Esophagus (tissue), 2 donors: ENCODE results near the gene ARL4C. TPM values are rescaled to one million over a fixed set of nuclear protein-coding genes. Genes with fewer than 3 reads are reported as not detected.
"Not testable (repeated sequence)": the region's sequence is repeated elsewhere in the genome, so short reads cannot be mapped to it uniquely, and the experiment has no call there.

Source experiments
- H3K27ac ChIP-seq, 2 donors: one replicate each; pipeline ENCODE4 v1.5.1; 2013; ENCODE audit warnings: low read depth in 2 of 2, mild to moderate bottlenecking in 2 of 2, inconsistent platforms in 1 of 2, low read length in 1 of 2, moderate library complexity in 1 of 2
- H3K27me3 ChIP-seq, 2 donors: one replicate each; pipeline ENCODE4 v1.6.1; 2013; ENCODE audit warnings: low read length in 2 of 2, control low read depth in 1 of 2, mild to moderate bottlenecking in 1 of 2; ENCODE audit not compliant: insufficient read depth in 2 of 2, control insufficient read depth in 1 of 2
- H3K36me3 ChIP-seq, 2 donors: one replicate each; pipeline ENCODE4 v1.6.1; 2013; ENCODE audit warnings: low read length in 1 of 2; ENCODE audit not compliant: control insufficient read depth in 2 of 2, insufficient read depth in 2 of 2
- H3K4me1 ChIP-seq, 2 donors: one replicate each; pipeline ENCODE4 v1.6.1; 2013; ENCODE audit warnings: low read length in 1 of 2; ENCODE audit not compliant: control insufficient read depth in 2 of 2, insufficient read depth in 2 of 2
- H3K4me3 ChIP-seq, 2 donors: one replicate each; pipeline ENCODE4 v1.5.1; 2013; ENCODE audit warnings: low read length in 2 of 2, mild to moderate bottlenecking in 2 of 2, low read depth in 1 of 2, moderate library complexity in 1 of 2
- H3K9me3 ChIP-seq, 2 donors: one replicate each; pipeline ENCODE4 v1.6.1; 2013; ENCODE audit warnings: mild to moderate bottlenecking in 2 of 2, low read depth in 1 of 2, low read length in 1 of 2, moderate library complexity in 1 of 2; ENCODE audit not compliant: control insufficient read depth in 2 of 2, insufficient read depth in 1 of 2
- WGBS, 2 donors: extraction: QIAGEN DNeasy Blood & Tissue Kit; methylation state at CpG; one replicate each; pipeline ENCODE4 v1.1.7; 2013; 5-methylcytosine and 5-hydroxymethylcytosine counted together
- polyA plus RNA-seq, 2 donors: library from polyadenylated mRNA; stranded (reverse); fragments of 200-250 nt; gene quantifications; one replicate each; pipeline ENCODE4 v1.2.3, GENCODE V29; 2013
- donor health status: healthy with polysubstance abuse.
- donor health status: Bipolar disorder and iron deficiency.

The ARL4C gene
- polyA plus RNA-seq, 2 donors = 13.3 to 16.3 TPM

DNA sequence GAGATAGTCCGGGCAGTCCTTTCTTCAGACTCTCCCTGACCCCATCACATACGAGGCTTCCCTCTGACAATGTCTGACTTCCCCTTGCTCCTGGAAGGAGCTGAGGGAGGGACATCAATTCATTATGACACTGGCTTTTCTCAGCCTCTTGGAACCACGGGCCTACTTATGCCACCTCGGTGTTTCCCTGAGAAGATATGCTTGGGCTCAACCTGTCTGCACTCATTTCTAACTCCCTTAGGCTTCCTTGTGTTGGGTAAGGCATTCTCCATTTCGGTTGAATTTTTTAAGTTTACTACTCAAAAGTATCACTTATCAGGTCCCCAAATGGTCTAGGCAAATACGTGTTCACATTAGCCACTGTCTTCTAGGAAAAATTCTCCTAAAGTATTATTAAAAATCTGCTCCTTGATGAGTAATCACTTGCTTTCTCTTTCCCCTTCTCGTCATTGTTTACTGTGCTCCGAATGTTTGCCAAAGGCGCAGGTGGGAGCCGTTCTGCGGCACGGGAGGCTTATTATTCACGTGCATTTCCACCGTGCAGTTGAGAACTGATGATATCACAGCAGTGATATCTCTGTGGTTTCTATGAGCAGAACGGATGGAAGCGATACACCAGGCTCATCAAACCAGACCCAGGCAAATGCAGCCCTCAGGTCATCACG lies 33.1 kb downstream of the ARL4C start:
- 46 to 50% methylated on average over 17 of the region's 17 CpGs for WGBS, 2 donors
- peak overlapping the region in 1 of 2 donors; percentile 50 for H3K27ac ChIP-seq
- H3K36me3 ChIP-seq = no peaks in the 10 kb centered on the region
- no peaks in the 10 kb centered on the region for H3K9me3 ChIP-seq
- no peak overlapping the region for H3K4me3 ChIP-seq
- no peaks in the 10 kb centered on the region for H3K27me3 ChIP-seq
- H3K4me1 ChIP-seq = peaks cover 4 to 8% of the 10 kb centered on the region in 2 donors

DNA sequence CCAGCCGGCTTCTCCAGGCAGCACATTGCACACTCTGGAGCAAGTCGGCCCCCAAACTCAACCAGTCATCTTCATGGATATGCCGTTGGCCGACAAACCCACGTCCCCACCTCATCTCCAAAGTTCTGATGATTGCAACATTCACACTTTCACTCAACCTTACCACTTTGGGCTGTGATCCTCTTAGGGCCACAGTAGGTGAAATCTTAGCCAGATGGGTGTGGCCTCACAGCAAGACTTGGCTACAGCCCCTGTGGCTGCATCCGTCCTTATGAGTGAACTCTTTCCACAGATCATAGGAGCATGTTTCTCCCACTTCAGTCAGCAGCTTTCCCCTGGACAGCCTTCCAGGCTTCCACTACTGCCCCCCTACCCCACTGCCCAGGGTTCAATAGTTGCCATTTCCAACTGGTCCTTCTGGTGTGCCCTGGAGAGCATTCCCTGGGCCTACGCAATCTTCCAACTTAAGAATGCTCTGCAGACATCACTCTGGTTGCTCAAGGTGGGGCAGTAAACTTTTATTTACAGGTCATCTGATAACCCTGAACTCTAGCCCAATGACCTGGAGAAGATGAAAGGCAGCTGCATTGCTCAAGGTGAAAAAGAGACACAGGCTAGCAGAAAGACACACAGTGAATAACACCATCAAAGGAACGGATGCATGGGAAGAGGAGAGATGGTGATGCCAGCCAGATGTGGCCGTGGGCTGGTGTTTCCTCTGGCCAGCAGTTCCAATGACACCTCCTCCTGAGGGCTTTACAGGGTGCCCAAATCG lies 34.5 kb downstream of the ARL4C start:
- no peak overlapping the region for H3K4me3 ChIP-seq
- no peaks in the 10 kb centered on the region for H3K27me3 ChIP-seq
- no peaks in the 10 kb centered on the region for H3K36me3 ChIP-seq
- WGBS, 2 donors = 71 to 75% methylated on average over 10 of the region's 10 CpGs
- H3K4me1 ChIP-seq = peaks cover 4 to 8% of the 10 kb centered on the region in 2 donors
- no peak overlapping the region for H3K27ac ChIP-seq
- H3K9me3 ChIP-seq = peaks cover 0 to 3% of the 10 kb centered on the region in 2 donors

DNA sequence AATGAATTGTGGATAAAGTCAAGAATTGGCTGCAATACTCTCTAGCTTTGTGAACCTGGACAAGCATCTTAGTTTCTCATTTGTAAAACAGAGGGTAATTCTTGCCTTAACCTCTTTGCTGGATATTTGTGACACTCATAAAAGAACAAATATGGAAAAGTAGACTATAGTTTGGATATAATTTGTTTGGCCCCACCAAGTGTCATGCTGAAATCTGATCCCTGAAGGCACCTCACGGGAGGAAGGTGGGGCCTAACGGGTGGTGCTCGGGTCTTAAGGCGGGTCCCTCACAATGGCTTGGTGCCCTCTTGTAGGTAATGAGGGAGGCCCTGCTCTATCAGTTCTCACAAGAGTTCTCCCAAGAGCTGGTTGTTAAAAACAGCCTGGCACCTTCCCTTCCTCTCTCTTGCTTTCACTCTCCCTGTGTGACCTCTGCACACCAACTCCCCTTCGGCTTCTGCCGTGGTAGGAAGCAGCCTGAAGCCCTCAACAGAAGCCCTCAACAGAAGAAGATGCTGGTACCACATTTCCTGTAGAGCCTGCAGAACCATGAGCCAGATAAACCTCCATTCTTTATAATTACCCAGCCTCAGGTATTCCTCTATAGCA lies 37.4 kb downstream of the ARL4C start:
- H3K9me3 ChIP-seq = peaks cover 0 to 3% of the 10 kb centered on the region in 2 donors
- WGBS, 2 donors = 67 to 73% methylated on average over 6 of the region's 6 CpGs

DNA sequence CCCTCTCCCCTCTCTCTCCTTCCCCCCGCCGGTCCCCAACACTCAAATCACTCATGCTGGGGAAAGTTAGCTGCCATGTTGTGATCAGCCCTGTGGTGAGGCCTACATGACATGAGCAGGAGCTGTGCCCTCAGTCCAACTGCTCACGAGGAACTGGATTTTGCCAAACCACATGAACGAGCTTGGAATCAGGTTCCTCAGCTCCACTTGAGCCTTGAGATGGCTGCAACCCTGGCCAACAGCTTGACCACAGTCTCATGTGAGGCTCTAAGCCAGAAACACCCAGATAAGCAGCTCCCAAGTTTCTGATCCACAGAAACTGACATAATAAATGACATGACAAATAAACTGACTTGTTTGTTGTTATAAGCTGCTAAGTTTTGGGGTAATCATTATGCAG lies 38.4 kb downstream of the ARL4C start:
- Histone ChIP-seq H3K36me3 (no peaks in the 10 kb centered on the region), H3K4me1 (peaks cover 4 to 8% of the 10 kb centered on the region in 2 donors), H3K27me3 (no peaks in the 10 kb centered on the region), H3K4me3 (no peak overlapping the region), H3K9me3 (peaks cover 0 to 3% of the 10 kb centered on the region in 2 donors), H3K27ac (no peak overlapping the region)
- 88% methylated on average over 3 to 4 of the region's 4 CpGs for WGBS, 2 donors

More for the DNA sequence above, 37.4 kb downstream of the ARL4C start:
- no peak overlapping the region for H3K27ac ChIP-seq
- H3K27me3 ChIP-seq = no peaks in the 10 kb centered on the region
- H3K36me3 ChIP-seq = no peaks in the 10 kb centered on the region
- no peak overlapping the region for H3K4me3 ChIP-seq
- peaks cover 4 to 8% of the 10 kb centered on the region in 2 donors for H3K4me1 ChIP-seq

DNA sequence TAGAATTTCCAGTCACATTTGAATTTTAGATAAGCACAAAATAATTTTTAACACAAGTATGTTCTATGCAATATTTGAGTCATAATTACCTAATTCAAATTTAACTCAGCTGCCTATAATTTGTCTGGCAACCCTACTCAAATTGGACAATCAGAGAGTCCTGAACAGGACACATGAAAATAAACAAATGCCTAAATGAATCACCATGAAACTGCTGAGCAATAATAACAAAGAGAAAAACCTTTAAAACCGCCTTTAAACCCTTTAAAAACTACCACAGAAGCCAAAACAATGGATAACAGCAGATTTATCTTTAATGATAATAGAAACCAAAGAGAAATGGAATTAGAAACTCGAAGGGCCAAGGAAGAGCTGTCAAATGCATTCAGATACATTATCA lies 39.5 kb downstream of the ARL4C start:
- 71 to 75% methylated on average over 2 of the region's 2 CpGs for WGBS, 2 donors
- no peak overlapping the region for H3K27ac ChIP-seq
- no peaks in the 10 kb centered on the region for H3K36me3 ChIP-seq
- H3K4me1 ChIP-seq = peaks cover 4 to 7% of the 10 kb centered on the region in 2 donors
- no peaks in the 10 kb centered on the region for H3K27me3 ChIP-seq
- H3K4me3 ChIP-seq = no peak overlapping the region
- peaks cover 0 to 3% of the 10 kb centered on the region in 2 donors for H3K9me3 ChIP-seq

DNA sequence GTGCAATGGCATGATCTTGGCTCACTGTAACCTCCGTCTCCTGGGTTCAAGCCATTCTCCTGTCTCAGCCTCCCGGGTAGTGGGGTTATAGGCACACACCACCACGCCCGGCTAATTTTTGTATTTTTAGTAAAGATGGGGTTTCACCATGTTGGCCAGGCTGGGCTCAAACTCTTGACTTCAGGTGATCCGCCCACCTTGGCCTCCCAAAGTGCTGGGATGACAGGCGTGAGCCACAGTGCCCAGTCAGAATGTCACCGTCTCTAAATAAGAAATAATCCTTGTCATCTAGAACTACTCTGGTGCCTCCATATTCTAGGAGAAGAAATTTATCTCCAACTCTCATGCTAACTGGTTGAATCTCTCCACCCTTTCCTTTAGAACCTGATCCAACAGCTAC lies 41.6 kb downstream of the ARL4C start:
- not testable (repeated sequence) for H3K9me3 ChIP-seq, H3K27me3 ChIP-seq, H3K4me1 ChIP-seq, H3K36me3 ChIP-seq, H3K27ac ChIP-seq, H3K4me3 ChIP-seq
- WGBS, 2 donors = 93 to 94% methylated on average over 7 of the region's 7 CpGs

DNA sequence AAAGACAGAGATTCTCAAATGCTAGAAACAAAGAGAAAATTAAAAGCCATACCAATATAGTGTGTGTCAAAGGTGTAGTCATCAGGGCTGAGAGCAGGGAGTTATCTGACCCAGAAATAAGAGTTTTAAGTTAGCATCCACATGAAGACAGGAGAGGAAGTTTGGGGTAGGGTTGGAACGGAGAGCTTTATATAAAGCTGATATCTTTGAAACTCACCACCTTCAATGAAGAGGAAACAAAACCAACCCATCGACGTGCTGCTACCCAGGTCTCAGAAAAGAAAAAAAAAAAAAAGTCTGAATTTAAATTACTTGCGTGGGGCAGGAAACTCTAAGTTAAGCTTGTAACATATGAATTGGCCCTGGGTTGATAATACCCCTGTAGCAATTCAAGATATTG lies 42.4 kb downstream of the ARL4C start:
- Histone ChIP-seq H3K27me3 (no peaks in the 10 kb centered on the region), H3K4me3 (no peak overlapping the region), H3K36me3 (no peaks in the 10 kb centered on the region), H3K9me3 (peaks cover 0 to 3% of the 10 kb centered on the region in 2 donors), H3K4me1 (no peaks in the 10 kb centered on the region), H3K27ac (no peak overlapping the region)
- 71 to 75% methylated on average over 4 of the region's 4 CpGs for WGBS, 2 donors

DNA sequence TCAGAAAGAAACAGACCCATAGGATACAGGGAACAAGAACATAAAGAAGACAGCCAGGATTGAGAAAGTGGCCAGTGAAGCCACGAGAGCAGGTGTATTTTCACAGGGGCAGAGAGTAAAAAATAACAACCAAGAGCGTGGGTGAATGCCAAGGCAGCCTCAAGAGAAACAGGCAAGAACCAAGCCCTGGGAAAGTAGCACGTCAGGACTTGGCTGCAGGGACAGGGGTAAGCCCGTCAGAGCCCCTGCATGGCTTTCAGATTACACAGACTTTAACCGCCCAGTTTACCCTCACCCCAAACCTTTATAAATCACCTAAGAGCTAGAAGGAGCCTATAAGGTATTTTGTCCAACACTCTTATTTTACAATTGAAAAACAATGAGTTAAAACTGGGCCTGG lies 43.7 kb downstream of the ARL4C start:
- 50 to 72% methylated on average over 5 of the region's 5 CpGs for WGBS, 2 donors
- no peaks in the 10 kb centered on the region for H3K4me1 ChIP-seq
- H3K4me3 ChIP-seq = no peak overlapping the region

DNA sequence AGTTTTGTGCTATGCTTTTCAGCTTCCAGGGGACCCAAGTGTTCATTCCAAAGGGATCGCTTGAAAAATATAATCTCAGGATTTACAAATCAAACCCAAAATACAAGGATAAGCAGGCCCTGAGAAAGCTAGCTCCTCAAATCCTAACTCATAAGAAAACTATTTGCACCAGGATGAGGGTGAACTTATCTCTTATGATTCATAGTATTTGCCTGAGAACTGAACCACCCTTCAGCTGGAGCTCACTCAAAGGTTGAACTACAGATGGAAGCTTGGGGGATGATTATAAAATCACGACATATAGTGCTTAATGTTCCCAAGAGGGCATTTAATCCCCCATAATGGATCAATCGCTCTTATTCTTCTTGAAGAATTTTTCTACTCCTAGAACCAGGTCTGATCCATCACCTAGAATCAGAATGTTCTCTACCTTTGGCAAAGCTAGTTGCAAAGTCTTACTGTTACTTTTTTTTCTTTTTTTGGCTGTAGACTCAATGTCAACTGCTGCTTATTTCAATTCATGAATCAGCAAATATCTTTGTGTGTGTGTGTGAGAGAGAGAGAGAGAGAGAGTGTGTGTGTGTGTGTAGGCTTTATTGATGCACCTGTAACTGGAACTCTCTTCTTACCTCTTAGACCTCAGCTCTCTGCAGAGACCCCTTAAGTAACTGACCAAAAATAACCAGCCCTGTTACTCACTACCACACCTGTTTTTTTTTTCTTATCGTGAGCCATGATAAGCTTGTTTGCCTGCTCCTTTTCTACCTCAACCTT lies 44.8 kb downstream of the ARL4C start:
- WGBS, 2 donors = 76 to 77% methylated on average over 4 of the region's 4 CpGs
- Histone ChIP-seq H3K27ac (no peak overlapping the region), H3K4me1 (peaks cover 0 to 3% of the 10 kb centered on the region in 2 donors)

More for the DNA sequence above, 43.7 kb downstream of the ARL4C start:
- H3K27me3 ChIP-seq = no peaks in the 10 kb centered on the region
- no peak overlapping the region for H3K27ac ChIP-seq
- H3K36me3 ChIP-seq = no peaks in the 10 kb centered on the region
- H3K9me3 ChIP-seq = peaks cover 0 to under 1% of the 10 kb centered on the region in 2 donors

More for the DNA sequence above, 44.8 kb downstream of the ARL4C start:
- Histone ChIP-seq H3K9me3 (no peaks in the 10 kb centered on the region), H3K36me3 (no peaks in the 10 kb centered on the region), H3K27me3 (no peaks in the 10 kb centered on the region), H3K4me3 (no peak overlapping the region)
